GM18508 (cell line): ENCODE results near the gene KIF9.
"Not testable (repeated sequence)": the region's sequence is repeated elsewhere in the genome, so short reads cannot be mapped to it uniquely, and the experiment has no call there.

Source experiments
- ATAC-seq: cut with Tn5 transposase; IDR thresholded peaks from one replicate; pipeline ENCODE4 v1.9.1; 2021; ENCODE audit warnings: moderate number of reproducible peaks; ENCODE audit not compliant: insufficient read depth, unreplicated experiment

Gene KIF9

DNA sequence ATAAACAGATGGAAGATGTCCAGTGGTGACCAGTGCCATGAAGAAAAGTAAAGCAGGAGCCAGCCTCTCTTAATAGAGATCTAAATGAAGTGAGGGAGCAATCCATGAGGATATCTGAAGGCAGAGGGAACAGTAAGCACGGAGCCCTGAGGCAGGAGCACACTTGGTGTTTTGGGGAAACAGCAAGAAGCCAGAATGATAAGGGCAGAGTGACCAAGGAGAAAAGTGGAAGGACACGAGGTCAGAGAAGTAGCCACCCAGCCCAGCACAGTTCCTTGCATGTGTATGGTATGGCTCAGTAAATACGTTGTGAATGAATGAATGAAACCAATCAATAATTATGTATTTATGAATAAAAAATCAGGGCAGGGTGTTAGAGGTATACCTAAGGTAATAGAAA lies 11.8 kb upstream of the KIF9 start:
- no peak for ATAC-seq

DNA sequence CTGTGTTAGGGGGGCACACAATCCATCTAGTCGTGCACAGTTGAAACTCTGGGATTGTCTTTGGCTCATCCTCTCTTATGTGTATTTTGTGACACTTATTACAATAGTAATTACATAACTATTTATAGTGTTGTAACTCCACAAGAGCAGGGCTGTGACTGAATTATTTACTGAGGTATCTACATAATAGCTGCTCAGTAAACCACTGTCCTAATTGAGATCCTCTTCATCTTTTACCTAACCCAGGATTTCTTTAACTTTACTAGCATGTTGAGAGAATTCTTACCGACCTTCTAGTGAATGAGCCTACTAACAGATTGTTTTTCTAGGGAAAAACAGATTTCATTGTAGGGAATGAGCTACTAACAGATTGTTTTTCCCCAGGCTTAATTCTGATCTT lies 11.2 kb upstream of the KIF9 start:
- ATAC-seq: no peak

DNA sequence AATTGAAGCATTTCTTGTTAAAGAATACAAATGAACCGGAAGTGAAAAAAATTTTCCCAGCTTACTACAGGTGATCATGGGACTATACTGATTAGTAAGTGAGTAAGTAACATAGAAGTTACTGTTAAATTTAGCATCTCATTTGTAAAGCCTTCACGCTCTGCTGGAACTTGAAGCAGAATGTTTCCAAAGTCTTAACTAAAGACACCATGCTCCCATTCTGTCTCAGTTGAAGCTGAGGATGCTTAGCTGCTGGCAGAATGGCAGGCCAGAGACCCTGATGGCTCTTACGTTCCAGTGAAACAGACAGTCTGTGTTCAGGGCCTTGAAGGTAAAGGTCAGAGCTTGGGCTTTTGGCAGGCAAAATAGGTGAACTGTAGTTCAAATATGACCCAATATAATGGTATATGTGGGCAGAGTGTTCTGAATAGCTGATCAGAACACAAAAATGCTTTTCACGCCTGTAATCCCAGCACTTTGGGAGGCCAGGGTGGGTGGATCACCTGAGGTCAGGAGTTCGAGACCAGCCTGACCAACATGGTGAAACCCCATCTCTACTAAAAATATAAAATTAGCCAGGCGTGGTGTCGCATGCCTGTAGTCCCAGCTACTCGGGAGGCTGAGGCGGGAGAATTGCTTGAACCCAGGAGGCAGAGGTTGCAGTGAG lies 9.3 kb upstream of the KIF9 start:
- ATAC-seq: not testable (repeated sequence)

DNA sequence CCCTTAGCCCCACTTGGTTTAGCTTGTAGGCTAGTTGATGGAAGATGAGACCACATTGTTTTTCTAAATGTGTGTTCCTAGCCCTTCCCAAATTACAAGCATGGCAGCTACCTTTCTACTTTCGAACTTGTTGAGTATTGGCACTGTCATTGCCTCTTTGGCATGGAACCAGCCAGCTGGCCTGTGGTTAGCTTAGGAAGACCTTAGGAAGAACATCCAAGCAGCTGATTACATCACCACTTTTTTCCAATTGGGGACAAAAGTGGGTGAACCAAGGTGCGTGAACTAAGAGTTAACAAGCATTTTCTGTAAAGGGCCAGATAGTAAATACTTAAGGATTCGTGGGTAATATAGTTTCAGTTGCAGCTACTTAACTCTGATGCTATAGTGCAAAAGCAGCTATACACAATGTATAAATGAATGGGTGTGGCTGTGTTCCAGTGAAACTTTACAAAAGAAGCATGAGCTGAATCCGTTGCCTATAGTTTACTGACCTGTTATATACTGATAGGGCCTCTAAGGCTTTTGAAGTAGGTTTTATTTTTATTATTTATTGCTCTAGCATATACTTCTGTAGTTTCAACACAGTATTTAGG lies 8.7 kb upstream of the KIF9 start:
- ATAC-seq: no peak

DNA sequence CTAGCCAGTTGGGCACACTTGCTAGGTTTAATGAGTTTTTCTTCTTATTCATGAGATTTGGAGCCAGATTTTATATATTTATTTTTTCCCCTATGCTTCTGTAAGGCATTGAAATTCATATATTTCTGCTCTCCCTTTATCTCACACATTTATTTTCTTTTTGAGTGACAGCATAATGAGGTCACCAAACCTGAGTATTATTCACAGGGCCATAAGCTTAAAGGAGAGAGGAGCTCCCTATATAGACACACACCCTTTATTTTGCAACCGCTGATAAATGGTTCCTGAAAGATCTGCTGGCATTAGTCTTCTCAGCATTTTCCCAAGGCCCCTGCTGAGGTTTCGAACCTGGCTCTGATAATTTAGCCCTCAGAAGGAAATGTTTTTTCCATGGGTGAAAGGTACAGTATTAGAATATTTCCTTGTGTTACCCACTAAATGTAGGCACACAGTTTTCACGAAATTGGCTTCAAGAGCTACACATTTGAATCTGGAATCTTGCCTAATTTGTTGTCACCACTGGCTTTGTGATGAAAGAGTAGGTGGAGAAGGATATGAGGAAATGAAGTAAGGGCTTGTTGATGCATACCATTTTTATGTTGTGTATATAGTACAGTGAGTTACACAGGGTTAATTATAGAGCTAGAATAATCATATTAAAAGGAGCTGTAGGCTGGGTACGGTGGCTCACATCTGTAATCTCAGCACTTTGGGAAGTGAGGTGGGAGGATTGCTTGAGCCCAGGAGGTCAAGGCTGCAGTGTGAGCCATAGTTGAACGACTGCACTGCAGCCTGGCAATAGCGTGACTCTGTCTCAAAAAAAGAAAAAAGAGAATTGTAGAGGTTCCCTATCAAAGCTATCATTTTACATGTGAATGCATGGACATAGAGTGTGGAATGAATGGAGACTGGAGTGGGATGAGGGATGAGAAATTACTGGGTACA lies 6.6 kb upstream of the KIF9 start:
- ATAC-seq: no peak

DNA sequence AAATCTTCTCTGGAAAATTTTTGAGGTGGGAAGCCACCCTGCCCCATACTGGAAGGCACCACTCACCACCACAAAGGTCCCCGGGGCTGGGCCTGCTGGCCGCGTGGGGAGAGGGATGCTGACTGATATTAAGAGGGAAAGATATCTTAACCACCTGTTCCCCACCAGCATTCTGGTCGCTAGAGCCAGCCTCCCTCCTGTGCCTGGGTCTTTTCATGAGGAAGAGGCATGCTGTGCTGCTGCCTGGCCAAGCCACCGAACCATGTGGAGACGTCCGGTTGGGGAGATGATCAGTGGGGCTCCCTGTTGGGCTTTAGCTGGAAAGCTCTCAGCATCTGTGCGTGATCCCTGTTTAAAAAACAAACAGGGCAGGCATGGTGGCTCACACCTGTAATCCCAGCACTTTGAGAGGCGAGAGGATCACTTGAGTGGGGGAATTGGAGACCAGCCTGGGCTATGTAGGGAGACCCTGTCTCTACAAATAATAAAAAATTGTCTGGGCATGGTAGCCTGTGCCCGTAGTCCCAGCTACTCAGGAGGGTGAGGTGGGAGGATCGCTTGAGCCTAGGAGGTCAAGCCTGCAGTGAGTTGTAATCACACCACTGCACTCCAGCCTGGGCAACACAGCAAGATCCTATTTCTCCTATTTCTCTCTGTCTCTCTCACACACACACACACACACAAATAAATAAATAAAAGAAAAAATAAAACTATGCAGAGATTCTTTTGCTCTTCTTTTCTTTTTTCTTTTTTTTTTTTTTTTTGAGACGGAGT lies 1.2 kb upstream of the KIF9 start:
- ATAC-seq: no peak

DNA sequence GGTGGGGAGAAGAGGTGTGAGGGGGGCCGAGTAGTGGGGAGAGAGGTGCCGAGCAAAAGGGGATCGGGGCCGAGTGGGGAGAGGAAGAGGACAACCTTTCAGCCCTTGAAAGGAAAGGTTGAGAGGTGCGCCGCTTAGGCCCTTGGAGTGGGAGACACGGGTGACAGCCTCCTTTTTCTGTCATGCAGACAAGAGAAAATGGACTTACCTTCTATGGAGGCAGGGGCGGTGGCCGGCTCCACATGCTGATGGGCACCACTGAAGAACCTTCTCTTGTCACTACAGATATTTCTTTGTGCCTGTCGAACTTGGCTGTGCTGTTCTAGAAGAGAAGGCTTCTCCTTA lies 566 bp upstream of the KIF9 start:
- no peak for ATAC-seq

DNA sequence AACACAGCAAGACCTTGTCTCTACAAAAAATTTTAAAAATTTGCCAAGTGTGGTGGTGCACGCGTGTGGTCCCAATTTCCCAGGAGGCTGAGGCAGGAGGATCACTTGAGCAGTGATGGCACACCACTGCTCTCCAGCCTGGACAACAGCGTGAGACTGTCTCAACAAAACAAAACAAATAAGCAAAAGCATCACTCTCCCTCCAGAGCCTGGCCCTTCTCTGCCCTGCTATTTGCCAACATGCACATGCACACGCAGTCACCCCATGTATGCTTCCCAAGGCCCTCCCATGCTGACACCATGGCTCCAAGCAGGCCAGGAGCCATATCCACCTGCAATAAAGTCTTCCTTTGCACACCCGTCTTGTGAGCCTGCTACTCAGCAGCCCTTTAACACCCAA lies 2.1 kb downstream of the KIF9 start:
- ATAC-seq: no peak

DNA sequence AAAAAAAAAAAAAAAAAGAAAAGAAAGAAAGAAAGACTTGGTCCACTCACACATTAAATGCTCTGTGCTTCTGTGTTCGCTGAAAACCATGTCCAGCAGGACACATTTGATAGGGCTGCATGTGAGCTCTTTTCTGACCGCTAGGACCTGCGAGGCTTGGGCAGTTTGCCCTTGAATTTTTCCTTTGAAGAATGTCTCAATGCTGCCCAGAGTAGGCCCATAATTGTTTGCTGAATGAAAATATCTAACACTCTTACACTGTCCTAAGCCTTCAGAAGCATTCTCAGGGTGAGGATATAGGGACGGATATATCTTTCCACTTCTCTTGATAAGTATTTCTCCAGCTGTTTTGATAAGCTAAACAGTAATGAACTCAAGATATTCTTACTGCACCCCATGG lies 6.0 kb downstream of the KIF9 start:
- ATAC-seq: no peak

DNA sequence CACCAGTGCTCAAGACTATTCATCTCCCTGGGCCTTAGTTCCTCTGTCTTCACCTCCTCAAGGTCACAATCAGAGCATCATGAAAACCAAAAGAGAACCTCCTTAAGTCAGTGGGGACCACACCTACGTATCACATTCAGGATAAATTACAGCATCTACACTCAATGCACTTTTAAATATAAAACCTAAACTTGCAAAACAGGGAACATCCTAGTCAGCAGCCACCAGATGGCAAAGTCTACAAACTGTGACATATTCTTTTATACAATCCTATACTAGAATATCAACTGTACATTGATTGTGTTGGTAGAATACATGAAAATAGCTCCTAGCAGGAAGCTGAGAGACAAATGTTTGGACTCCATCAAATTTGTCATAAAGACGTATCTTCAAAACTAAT lies 7.9 kb downstream of the KIF9 start:
- ATAC-seq: no peak

DNA sequence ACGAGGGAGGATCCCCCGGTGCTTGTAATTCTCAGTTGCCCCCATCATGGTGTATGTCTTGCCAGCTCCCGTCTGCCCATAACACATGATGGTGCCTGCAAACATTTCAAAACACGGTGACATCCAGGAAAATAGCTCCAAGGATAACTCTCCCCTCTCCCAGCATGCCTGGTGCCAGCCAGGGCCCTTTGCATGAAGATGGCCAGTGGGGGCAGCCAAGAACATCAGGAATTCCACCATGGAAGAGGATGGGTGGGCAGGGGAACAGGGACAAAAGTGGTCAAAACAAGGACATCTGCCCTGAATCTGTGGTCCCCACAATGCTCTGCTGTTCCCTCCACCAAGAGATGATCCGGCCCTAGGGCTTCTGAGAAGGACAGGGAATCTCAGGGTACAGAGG lies 9.0 kb downstream of the KIF9 start:
- ATAC-seq: no peak

DNA sequence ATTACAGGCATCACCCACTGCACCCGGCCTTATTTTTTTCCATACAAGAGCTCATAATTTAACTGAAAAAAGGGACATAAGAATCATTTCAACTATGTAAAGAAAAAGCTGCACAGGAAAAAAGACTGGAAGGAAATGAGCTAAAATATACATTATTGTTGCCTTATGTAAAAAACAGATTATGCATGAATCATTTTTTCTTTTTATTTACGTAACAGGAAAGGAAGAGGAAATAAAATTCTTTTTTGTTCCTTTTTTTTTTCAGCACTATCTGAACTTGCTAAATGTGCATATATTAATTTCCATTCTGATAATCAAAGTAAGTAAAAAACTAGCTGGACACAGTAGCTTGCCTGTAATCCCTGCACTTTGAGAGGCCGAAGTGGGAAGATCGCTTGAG lies 12.1 kb downstream of the KIF9 start:
- ATAC-seq: no peak

DNA sequence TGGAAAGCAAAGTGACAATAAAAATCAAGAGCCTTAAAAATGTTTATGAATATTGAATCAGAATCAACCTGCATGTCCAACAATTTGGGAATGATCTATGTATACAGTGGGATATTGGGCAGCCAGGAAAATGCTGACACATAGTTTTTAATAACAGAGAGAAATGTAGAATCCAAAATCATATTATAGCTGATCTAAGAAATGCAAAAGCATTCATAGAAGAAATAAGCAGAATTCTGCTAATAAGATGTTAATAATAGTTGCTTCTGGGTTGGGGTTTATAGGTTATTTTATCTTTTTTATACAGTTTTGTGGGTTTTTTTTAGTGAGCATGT lies 15.1 kb downstream of the KIF9 start:
- no peak for ATAC-seq

DNA sequence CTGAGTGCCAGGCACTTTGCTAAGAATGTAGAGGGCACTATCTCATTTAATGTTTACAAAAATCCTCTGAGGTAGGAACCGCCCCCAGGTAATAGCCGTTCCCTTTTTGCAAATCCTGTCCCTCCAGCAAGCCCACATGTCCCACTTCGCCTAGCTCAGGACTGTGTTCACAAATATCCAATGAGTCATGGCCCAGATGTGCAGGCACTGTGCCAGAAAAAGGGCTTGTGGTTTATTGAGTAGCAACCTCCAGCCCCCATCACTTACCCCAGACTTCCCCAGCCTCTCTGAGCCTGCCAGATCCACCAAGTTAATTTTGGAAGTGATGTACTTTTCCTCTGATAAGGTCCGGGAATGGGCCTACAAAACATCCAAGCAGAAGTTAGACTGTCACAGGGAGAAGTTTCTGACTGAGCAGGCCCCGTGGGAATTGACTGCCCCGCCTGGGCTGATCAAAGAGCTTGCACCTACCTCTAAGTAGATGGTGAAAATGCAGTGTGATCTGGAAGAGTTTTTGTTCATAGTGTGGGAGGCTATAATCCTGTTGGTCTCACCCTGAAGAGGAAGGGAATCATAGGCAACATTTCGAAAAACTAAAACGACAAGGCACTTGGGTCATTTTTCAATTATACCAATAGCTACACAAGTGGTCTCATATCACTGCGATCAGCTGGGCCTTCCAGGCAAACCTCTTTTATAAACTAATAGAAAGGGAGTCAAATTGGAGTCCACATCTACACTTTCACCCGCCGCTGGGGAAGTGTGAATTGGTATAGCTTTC lies 15.7 kb downstream of the KIF9 start:
- no peak for ATAC-seq

DNA sequence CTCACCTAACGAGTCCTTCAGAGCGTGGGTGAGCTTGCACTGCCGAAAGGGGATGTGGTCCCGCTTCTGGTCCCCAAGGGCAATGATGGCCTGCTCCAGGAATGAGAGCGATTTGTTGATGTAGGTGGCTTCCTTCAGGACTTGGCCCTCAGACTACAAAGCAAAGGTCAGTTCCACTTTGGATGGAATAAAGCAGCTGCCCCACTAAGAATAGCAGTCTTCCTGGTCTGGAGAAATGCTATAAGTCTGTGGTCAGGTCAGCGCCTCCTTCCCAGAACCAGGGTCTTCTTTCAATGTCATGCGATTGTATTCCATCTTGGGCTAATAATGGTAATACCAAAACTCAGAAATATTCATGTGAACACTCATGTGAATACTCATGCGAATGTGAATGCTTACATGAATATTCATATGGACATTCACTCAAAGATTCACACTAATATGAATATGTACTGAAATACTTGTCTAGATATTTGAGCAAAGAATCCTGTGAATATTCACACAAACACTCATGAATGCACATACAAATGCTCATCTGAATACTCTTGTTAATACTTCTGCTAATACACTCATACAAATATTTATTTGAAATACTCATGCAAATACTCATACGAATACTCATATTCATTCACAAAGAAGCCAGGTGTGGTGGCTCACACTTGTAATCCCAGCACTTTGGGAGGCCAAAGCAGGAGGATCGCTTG lies 16.7 kb downstream of the KIF9 start:
- ATAC-seq: no peak

DNA sequence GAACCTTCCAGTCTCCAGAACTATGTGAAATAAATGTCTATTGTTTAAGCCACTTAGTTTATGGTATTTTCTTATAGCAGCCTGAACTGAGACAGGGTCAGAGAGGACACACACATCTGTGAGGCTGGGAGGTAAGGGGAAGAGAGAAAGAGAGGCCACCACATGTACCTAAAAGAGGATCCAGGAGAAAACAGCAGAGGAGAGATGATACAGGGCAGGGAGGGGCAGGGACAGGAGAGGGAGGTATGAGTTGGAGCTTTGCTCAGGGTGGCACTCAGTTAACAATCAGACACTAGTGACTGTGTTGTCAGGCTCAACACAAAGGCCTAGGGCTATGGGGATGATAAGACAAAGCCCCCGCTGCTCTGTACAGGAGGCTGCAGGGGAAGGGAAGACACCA lies 17.6 kb downstream of the KIF9 start:
- ATAC-seq: no peak

DNA sequence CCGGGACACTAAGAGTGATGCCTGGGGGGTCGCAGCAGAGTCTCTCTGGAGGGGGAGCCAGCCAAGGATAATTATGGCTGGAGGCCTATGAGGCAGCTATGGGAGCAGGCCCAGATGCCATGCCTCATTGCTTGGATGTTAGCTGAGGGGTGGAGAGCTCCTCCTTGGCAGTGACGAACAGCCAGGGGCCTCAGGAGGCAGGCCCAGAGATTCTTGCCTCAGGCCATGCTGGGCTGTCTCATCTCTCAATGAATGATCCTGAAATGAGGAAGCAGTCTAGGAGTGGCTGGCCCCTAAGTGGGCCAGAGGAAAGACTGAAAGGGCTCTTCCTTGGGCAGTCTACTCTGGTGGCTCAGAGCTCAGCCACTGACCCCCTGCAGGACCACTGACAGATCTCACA lies 21.3 kb downstream of the KIF9 start:
- no peak for ATAC-seq

DNA sequence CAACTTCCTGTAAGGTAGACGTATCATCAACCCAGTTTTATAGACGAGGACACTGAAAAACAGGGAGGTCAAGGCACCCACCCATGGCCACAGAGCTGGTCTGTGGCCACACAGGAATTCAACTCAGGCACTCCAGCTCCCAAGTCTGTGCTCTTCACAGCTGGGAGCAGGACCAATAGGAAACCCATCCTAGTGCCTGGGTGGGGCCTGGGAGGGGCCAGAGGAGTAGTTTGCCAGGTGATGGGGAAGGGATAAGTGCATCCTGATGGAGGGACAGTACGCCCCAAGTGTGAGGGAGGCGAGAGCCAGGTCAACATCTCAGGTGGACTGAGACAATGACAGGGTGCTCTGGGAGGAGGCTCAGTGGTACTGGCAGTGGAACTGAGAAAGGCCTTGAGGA lies 22.0 kb downstream of the KIF9 start:
- ATAC-seq: no peak

DNA sequence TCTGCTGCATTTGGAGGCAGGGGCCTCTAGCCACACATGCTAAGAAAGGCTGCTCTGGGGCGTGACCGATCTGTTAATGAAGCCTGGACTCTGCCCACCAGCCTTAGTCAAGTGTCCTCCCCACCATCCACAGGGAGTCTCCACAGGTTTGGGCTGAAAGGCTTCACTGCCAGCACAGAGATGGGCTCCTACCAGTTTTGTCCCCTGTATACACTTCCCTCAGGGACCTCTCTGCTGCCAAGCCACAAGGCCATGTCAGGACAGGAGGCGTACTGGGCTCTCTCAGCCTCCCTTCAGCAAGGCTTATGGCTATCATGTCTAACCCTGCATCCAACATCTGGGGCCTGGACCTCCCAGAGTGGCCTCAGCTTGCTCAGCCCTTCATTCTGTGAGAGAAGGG lies 23.5 kb downstream of the KIF9 start:
- no peak for ATAC-seq

DNA sequence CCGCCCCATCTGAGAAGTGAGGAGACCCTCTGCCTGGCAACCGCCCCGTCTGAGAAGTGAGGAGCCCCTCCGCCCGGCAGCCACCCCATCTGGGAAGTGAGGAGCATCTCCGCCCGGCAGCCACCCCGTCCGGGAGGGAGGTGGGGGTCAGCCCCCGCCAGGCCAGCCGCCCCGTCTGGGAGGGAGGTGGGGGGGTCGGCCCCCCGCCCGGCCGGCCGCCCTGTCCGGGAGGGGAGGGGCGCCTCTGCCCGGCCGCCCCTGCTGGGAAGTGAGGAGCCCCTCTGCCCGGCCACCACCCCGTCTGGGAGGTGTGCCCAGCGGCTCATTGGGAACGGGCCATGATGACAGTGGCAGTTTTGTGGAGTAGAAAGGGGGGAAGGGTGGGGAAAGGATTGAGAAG lies 26.3 kb downstream of the KIF9 start:
- ATAC-seq: not testable (repeated sequence)
